HG03460 (cell line): ENCODE results near the gene REC8.

ENCODE experiments used
- ATAC-seq: cut with Tn5 transposase; IDR thresholded peaks from one replicate; pipeline ENCODE4 v1.9.1; 2021; ENCODE audit not compliant: unreplicated experiment

The REC8 gene

DNA sequence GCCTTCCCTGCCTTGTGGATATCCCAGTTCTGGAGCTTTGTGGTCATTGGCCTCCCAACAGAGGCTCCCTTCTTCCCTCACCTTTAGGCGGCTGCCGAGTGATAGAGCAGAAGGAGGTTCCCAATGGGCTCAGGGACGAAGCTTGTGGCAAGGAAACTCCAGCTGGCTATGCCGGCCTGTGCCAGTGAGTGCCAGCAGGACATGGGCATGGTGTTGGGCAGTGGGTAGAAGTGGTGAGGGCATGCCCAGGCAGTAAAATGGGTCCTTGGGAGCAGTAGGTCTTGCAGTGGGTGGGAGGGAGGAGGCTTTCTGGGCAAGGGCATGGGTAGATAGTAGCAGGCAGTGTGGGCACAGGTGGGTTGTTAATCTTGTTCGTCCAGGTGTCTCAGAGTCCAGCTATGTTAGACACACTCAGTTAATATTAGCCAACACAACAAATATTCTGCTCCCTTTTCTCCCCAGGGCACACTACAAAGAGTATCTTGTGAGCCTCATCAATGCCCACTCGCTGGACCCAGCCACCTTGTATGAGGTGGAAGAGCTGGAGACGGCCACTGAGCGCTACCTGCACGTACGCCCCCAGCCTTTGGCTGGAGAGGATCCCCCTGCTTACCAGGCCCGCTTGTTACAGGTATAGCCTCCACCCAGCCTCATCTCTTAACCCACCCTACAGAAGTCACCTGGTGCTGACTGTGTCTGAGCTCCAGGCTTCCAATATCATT lies 11.9 kb upstream of the REC8 start:
- no peak for ATAC-seq

DNA sequence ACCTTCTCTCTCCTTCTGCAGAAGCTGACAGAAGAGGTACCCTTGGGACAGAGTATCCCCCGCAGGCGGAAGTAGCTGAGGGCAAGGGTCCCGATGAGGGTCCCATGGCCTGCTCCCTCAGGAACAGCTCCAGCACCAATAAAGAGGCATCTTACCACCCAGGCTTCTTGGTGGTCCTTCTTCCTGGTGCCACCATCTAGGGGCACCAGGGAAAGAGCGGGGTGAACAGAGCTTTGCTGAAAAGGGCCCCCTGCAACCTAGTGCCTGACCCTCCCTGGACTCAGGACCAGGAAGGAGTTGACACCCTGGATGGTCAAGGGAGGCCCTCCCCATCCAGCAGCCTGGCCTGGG lies 11.4 kb upstream of the REC8 start:
- ATAC-seq: no peak

DNA sequence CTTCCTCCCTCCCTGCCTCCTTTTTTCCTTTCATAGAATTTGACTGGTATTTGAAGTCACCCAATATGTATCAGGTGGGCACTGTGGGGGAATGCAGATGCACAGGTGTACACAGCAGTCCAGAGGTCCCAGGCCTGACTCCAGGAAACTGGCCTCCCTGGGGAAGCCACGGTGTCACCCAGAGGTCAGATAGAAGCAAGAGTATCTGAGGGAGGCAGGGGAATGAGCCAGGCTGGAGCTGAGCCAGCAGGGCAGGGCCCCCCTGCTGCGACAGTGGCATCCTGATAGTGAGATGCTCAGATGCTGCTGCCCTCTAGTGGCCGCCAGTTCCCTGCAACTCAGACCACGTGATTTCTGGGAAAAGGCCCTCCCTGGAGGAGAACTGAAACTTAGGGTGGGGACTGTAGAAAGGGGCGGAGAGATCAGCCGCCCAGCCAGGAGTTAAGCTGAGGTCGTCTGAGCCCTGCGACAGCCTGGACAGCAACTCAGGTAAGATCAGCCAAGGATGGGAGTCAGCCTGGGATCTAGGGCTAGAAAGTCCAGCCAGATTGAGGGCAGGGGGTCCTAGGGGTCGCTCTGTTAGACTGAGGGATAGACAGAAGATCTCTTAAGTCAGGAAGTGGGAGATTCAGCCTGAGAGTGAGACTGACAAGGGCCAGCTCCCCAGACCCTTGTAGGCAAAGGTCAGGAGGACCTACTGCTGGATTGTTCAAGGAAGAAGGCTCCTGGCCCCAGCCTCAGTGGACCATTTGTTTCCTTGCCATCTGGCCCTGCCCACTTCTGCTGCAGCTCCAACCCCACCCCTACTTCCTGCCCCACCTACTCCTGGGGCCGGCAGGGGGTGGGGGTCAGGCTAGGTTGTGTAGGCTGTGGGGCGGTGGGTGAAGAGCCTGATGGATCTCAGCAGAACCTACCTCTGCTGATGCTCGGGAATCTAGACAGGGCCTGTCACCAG lies 10.8 kb upstream of the REC8 start, which contains the start of gene IRF9:
Gene IRF9 (plus strand): TSS at position 416 of the 955 bp plus-strand sequence. CDS start 880 bp downstream, outside the sequence.
- ATAC-seq: peak; percentile 78

DNA sequence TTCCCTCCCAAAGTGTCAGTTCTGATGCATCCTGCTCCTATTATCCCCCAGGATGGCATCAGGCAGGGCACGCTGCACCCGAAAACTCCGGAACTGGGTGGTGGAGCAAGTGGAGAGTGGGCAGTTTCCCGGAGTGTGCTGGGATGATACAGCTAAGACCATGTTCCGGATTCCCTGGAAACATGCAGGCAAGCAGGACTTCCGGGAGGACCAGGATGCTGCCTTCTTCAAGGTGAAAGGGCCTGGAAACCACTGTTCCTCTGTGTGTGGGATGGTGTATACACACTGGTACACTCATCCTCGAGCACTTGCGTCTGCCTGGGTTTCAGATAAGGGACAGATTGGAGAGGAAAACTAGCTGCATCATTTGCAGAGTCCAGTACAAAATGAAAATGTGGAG lies 9.8 kb upstream of the REC8 start:
- no peak for ATAC-seq

DNA sequence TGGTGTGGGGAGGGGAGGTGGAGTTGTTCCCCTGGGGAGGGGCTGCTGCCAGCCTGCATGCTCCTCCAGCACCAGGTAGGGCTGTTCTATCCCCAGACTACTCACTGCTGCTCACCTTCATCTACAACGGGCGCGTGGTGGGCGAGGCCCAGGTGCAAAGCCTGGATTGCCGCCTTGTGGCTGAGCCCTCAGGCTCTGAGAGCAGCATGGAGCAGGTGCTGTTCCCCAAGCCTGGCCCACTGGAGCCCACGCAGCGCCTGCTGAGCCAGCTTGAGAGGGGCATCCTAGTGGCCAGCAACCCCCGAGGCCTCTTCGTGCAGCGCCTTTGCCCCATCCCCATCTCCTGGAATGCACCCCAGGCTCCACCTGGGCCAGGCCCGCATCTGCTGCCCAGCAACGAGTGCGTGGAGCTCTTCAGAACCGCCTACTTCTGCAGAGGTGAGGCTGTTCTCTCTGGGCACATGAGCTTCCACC lies 7.3 kb upstream of the REC8 start:
- no peak for ATAC-seq

DNA sequence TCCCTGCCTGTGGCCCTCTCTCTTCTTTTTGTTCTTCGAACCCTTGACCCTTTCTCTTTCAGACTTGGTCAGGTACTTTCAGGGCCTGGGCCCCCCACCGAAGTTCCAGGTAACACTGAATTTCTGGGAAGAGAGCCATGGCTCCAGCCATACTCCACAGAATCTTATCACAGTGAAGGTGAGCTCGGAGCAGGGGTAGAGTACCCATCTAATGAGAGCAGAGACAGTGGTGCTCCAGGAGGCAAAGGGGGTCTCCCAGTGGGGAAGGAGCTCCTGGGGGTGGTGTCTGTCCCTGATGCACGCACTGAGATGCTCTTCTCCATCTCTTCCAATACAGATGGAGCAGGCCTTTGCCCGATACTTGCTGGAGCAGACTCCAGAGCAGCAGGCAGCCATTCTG lies 6.1 kb upstream of the REC8 start:
- ATAC-seq: no peak

DNA sequence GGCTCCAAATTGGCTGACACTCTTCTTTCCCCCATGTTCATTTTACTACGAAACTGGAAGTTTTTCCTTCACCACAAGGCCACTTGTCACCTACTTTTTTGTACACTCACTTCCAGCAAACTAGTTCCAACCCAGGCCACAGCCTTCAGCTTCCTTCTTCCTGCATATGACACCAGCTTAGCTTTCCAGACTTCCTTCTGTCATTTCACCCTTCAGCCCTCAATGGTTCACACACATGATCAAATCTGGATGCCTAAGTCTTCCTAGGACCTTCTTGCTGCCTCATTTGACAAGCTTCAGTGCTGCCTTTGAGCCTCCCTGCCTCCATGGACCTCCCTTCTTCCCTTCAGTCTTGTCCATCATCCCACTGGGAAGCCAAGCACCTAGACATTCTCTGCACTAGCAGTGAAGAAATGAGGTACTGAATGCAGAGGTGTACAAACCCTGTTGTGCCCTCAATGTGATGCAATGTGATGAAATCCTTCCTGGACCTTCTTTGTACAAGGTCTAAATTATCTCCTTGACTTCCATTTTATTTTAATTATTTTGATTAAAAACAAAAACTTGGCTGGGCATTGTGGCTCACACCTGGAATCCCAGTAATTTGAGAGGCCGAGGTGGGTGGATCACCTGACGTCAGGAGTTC lies 4.3 kb upstream of the REC8 start:
- ATAC-seq: no peak

DNA sequence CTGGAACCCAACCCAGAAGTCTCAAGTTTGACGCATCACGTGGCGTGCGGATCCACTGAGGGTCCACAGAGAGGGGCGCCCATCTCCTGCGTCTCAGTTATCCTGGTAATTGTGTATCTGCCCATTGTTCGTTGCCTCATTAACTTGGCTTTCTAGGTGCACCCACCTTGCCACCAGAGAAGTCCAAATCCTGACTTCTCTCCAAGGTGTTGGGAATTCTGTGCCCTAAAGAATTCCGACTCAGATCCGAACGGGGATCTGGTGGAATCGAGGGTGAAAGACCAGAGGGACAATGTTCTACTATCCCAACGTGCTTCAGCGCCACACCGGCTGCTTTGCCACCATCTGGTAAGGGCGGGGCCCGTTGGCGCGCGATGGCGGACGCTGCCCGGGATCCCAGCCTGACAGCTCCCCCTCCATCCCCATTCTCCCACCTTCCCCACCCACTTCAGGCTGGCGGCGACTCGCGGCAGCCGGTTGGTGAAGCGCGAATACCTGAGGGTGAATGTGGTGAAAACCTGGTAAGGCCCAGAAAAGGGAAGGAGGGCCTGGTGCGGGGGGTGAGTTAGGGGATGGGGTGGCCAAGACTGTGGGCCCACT lies 481 bp downstream of the REC8 start:
- ATAC-seq: no peak

DNA sequence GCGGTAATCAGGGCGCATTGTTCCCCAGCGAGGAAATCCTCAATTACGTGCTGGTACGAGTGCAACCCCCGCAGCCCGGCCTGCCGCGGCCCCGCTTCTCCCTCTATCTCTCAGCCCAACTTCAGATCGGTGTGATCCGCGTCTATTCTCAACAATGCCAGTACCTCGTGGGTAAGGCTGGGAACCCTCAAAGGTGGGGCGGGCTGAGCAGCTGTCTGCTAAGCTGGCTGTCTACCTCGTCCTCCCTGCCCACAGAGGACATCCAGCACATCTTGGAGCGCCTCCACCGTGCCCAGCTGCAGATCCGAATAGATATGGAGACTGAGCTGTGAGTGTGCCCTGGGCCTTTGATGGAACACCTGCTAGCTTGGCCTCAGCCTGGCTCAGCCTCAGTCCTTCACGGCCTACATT lies 996 bp downstream of the REC8 start:
- no peak for ATAC-seq

DNA sequence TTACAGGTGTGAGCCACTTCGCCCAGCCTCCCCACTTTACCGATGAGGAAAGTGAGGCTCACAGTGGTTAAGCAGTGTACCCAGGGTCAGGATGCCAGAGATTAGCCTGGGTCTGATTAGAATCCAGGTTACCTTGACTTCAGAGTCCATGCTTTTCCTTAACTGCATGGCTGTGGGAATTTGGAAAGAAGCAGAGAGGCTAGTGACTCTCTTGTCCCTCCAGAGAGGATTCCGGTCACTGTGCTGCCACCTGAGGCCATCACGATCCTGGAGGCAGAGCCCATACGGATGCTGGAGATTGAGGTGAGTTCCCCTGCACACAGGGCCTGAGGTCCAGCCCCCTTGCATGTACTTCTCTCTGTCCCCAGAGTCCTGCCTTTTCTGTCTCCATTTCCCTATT lies 4.7 kb downstream of the REC8 start:
- no peak for ATAC-seq

DNA sequence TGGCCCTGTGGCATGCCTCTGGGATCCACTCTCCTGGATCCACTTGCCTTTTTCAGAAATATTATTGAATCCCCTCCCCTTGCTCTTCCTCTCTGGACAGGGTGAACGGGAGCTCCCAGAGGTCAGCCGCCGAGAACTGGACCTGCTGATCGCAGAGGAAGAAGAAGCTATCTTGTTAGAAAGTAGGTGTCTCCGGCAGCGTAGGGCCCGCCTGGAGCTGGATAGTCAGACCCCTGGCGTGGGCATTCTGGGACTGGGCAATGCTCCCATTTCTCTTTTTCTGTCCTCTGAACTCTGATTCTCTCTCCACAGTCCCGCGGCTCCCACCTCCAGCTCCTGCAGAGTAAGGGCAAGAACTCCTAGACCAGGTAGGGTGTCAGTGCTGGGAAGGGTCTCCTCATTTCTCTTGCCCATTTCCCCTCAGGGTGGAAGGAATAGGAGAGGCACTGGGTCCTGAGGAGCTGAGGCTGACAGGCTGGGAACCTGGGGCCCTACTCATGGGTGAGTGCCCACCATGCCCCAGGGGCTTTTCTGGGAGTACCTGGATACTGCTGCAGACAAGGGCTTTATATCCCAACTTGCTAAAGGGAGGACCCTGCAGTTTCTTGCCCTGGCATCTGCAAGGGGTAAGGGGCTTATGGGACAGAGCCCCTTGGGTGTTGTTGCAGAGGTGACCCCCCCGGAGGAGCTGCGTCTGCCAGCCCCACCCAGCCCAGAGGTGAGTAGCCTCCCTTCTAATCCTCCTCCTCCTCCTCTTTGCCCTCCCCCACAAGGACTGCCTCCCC lies 5.4 kb downstream of the REC8 start:
- ATAC-seq: no peak

DNA sequence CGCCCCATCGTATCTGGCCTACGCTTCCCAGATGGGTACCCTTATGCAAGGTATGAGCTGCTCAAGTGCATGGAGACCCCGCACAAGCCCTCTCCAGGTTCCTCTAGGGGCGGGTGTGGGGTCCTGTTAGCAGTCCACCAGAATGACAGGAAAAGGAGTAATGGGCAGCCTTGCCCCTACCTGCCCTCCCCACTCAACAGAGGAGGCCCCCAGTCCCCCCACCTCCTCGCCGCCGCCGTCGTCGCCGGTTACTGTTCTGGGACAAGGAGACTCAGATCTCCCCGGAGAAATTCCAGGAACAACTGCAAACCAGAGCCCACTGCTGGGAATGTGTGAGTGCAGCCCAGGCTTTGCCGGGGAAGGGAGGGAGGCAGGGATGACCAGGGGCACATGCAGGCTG lies 6.0 kb downstream of the REC8 start:
- no peak for ATAC-seq

DNA sequence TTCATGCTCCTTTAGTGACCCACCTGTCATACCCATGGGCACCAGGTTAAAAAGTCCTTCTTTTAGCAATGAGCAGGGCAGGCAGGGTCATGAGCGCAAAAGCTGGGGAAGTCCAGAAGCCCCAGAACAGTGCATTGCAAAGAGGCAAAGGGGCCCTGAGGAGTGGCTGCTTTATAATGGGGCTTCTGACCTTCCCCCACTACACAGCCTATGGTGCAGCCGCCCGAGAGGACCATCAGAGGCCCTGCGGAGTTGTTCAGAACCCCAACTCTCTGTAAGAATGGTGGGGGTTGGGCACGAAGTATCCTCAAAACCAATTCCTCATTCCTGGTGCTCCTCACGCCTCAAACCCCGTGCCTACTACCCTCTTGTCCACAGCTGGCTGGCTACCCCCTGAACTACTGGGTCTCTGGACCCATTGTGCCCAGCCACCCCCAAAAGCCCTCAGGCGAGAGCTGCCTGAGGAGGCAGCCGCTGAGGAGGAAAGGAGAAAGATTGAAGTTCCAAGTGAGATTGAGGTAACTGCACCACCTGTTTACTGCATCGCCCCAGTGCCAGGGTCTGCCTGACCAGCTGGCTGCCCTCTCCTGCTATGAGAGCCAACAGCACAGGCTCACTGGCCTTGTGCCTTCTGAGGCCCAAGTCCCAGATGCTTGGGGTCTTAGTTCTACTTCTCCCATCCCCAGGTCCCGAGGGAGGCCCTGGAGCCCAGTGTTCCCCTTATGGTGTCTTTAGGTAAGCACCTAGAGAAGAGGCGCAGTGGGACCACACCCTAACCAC lies 6.7 kb downstream of the REC8 start:
- ATAC-seq: no peak

DNA sequence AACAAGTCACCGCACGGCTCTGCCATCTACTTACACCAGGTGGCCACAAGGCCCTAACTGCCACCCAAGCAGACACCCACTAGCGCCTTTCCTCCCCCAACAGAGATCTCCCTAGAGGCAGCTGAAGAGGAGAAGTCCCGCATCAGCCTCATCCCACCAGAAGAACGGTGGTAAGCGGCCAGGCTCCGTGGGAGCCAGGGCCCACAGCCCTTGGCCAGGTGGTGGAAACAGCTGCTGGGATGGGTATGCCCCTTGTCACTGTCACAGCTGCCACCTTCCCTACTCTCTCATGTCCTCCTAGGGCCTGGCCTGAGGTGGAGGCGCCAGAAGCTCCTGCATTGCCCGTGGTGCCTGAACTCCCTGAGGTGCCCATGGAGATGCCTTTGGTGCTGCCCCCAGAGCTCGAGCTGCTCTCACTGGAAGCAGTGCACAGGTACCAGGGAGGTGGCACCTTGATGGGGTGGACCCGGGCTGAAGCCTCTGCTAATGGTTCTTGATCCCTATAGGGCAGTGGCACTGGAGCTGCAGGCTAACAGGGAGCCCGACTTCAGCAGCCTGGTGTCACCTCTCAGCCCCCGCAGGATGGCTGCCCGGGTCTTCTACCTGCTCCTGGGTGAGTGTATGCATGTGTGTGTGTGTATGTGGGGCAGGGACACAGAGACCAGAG lies 7.5 kb downstream of the REC8 start:
- no peak for ATAC-seq

DNA sequence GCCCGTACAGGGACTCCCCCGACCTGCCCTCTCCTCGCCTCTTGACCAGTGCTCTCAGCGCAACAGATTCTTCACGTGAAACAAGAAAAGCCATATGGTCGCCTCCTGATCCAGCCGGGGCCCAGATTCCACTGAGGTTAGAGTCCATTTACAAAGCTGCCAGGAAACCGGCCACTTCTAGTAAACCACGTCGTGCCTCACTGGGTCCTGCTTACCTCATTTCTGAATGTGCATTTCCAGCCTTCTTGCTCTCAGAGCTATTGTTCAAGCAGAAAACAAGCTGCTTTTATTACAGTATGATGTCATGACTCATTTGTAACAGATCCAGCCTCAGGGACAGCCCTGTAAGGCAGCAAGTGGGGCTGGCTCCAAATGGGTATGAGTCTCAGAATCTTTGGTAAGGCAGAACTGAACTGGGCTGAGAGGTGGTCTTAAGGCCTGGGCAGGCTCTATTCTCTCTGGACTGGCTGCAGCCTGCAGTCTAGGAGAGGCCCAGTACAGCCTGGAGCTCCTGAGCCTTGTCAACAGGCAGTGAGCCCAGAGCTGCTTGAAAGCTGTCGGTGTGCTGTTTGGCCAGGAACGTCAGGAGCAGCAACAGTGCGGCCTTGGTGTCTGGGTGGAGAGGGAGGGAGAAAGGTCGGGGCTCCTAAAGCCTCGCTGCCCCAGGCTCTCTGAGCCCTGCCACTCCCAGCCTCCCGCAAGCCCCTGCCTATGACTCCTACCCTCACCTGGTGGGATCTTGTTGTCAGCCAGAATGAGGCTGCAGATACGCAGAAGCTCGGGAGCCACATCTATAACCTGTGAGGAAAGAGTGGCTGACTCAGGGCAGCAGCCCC lies 8.3 kb downstream of the REC8 start:
- ATAC-seq: no peak

DNA sequence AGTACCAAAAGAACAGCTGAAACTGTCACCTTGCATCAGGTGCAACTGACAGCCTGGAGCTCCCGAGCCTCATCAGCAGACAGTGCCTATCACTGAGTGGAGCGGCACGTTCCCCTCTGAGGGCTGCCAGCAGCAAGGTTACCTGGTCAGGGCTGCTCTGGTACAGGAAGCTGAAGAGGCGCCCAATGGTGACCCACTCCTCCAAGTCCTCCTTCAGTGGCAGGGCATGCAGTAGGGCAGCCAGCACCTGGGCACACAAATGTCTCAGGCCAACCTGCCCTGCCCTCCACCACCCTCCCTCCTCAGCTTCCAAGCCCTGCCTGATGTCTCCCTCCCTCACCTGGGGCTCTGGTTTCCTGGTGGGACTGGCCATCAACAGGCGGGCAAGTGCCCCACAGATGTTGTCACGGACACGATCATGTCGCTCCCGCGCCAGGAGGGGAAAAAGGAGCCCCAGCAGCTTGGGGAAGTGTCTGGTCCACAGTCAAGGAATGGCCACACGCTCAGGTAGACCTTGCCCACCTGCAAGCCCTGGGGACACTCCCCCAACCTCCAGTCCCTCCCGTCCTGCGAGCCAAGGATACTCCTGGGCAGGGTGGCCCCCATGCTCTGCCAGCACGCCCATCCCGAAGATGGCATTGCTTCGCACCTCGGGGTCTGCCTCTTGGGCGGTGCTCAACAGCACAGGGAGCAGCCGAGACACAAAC lies 9.6 kb downstream of the REC8 start:
- ATAC-seq: no peak

DNA sequence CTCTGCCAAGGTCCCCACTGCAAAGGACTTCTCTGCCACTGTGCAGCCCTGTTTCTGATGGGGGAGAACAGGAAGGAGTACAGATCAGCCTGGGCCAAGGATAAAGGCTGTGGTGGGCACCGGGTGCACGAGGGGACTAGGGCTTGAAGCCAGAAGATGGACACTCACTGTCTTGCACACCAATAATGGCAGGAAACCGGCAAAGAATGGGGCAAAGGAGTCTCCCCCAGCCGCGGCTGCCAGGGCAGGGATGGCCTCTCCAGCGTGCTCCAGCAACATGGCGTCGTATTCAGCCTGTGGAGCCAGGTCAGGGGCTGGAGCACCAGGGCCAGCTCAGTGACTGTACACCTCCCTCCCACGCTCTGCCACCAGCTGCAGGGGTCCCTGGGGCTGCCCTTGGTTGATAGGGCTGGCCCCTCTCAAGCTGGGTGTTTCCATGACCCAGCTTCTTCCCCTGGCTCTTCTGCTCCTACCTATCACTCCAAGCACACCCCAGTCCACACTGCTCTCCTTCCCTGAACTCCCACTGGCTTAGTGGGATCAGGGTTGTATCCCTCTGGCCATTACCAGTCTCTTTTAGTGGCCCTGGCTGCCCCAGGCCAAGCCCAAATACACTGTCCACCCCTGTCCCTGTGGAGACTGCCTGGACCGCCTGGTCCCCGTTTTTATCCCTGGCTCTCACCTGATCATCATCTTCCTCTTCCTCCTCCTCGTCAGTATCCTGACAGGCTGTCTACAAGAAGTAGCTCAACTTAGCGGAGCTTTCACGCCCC lies 10.4 kb downstream of the REC8 start:
- ATAC-seq: no peak
